ENCODE measurements around the gene PLA2G6. TPM values are rescaled to one million over a fixed set of nuclear protein-coding genes. Genes with fewer than 3 reads are reported as not detected.

Gene PLA2G6
- total RNA-seq, 5 donors from 2014 or later (not counting 1 experiment from before 2014, with no cell fraction given), result 93.6 to 197 (median 162) TPM

DNA sequence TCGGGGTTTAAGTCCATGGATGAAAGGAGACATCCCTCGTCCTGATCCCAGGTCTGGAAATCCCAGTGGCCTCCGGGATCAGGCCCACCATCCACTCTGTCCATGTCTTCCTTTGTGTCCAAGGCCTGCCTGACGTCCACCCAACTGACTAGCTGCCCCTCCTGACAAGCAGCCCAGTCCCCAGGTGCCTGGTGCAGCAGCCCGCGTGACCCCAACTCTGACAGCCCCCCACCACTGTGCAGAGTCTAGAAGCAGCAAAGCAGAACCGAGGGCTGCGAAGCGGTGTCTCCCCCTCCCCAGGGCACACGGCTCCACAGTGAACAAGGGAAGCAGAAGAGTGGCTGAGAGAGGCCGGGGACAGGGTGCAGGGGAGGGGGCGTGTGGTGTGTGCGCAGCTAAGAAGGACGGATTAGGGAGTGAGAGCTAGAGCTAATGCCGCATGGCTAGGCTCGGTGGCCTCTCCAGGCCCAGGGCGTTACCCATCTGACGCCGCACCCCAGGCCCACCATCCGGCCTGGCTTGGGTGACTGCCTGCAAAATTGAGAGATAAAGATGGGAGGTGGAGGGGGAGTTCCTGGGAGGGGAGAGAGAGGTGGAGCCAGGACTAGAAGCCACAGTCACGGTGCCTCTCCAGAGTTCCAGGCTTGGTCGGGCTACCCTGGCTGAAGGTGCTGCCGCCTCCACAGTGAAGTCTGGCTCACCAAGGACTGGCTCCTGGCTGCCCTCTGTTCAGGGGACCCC is 54.5 kb downstream of the PLA2G6 start:
- POLR2A ChIA-PET, result no interaction called here
- DNase-seq, result no peak
- ATAC-seq (replicated peaks in 1 of 4), result no peak
- H3K4me3 Mint-ChIP-seq, result no peak overlapping the region
- Histone ChIP-seq H3K27me3 (replicated peaks in 1 of 2; ENCODE audit: control insufficient read depth in 2 of 2, extremely low read depth in 1 of 2, insufficient read depth in 2 of 2, low read length in 1 of 2) (no peaks in the 10 kb centered on the region), H3K36me3 (ENCODE audit: control insufficient read depth in 2 of 2, extremely low read depth in 1 of 2, insufficient read depth in 1 of 2, low read length in 1 of 2) (peaks cover 23 to 42% of the 10 kb centered on the region in 2 donors), H3K9me3 (no peaks in the 10 kb centered on the region), H3K4me1 (ENCODE audit: control insufficient read depth in 1 of 2, extremely low read depth in 1 of 2, insufficient read depth in 2 of 2, low read length in 2 of 2) (no peaks in the 10 kb centered on the region), H3K4me3 (ENCODE audit: control insufficient read depth in 1 of 2, extremely low read depth in 1 of 2, low read length in 1 of 2) (no peak overlapping the region), H3K27ac (ENCODE audit: low read length) (no peak overlapping the region)
- H3K27ac Mint-ChIP-seq, result no peak overlapping the region
- no peaks in the 10 kb centered on the region for H3K9me3 Mint-ChIP-seq
- WGBS (ENCODE audit: insufficient coverage), result 96% methylated on average over 20 of the region's 23 CpGs
- H3K27me3 Mint-ChIP-seq, result no peaks in the 10 kb centered on the region
- peaks cover 20% of the 10 kb centered on the region for H3K36me3 Mint-ChIP-seq
- no peaks in the 10 kb centered on the region for H3K4me1 Mint-ChIP-seq
- CTCF ChIA-PET, result no interaction called here

DNA sequence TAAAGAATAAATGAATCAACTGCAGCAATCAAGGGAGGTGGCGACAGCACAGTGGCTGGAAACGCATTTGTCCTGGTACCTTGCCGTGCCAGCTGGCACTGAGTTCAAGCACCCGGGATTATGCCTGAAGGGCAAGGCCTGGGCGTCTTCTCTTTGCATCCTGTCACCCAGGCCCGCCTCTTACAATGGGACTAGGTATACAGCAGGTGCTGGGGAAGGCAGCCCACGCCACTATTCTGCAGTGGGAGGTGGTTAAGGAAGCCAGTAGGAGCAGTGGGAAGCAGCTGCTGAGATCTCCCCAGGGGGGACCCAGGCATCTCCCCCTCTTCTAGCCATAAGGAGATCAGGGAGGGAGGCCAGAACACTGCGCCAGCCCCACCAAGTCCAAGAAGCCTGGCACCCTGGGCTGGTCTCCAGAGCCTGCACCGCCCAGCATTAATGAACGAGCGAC is 55.9 kb downstream of the PLA2G6 start:
- 87% methylated on average over 6 of the region's 11 CpGs for WGBS (ENCODE audit: insufficient coverage)
- DNase-seq (no peak), ATAC-seq (replicated peaks in 1 of 4) (no peak)
- Mint-ChIP-seq H3K36me3 (peaks cover 15% of the 10 kb centered on the region), H3K27me3 (no peaks in the 10 kb centered on the region), H3K4me3 (no peak overlapping the region), H3K9me3 (no peaks in the 10 kb centered on the region), H3K4me1 (no peaks in the 10 kb centered on the region), H3K27ac (no peak overlapping the region)
- Histone ChIP-seq H3K4me1 (ENCODE audit: control insufficient read depth in 1 of 2, extremely low read depth in 1 of 2, insufficient read depth in 2 of 2, low read length in 2 of 2) (no peaks in the 10 kb centered on the region), H3K36me3 (ENCODE audit: control insufficient read depth in 2 of 2, extremely low read depth in 1 of 2, insufficient read depth in 1 of 2, low read length in 1 of 2) (peaks cover 23 to 42% of the 10 kb centered on the region in 2 donors), H3K4me3 (ENCODE audit: control insufficient read depth in 1 of 2, extremely low read depth in 1 of 2, low read length in 1 of 2) (no peak overlapping the region), H3K27me3 (replicated peaks in 1 of 2; ENCODE audit: control insufficient read depth in 2 of 2, extremely low read depth in 1 of 2, insufficient read depth in 2 of 2, low read length in 1 of 2) (no peaks in the 10 kb centered on the region), H3K9me3 (no peaks in the 10 kb centered on the region), H3K27ac (ENCODE audit: low read length) (no peak overlapping the region)
- POLR2A ChIA-PET, result no interaction called here
- CTCF ChIA-PET, result no interaction called here

DNA sequence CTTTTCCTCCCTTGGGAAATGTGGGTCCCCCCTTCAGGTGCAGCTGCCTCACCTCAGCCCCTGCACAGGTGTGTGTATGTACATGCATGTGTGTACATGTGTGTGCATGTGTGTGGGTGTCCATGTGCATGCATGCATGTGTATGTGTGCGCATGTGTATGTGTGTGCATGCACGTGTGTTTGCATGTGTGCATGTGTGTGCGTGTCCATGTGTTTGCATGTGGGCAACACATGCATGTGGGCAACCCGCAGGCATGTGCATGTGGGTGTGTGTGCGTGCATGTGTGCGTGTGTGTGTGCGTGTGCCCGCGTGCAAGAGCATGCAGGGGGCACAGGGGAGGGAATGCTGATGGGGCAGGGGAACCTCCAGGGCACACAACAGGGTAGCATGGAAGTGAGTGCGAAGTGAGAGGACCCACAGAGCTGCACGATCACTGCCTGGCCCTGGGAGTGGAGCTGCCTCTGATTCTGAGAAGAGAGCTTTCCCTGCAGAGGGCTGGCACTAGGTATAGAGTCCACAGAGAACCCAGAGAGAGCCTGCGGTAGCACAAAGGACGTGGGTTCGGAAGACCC is 56.5 kb downstream of the PLA2G6 start:
- Histone ChIP-seq H3K36me3 (ENCODE audit: control insufficient read depth in 2 of 2, extremely low read depth in 1 of 2, insufficient read depth in 1 of 2, low read length in 1 of 2) (peaks cover 25 to 42% of the 10 kb centered on the region in 2 donors), H3K27ac (ENCODE audit: low read length) (no peak overlapping the region), H3K4me1 (ENCODE audit: control insufficient read depth in 1 of 2, extremely low read depth in 1 of 2, insufficient read depth in 2 of 2, low read length in 2 of 2) (no peaks in the 10 kb centered on the region), H3K27me3 (replicated peaks in 1 of 2; ENCODE audit: control insufficient read depth in 2 of 2, extremely low read depth in 1 of 2, insufficient read depth in 2 of 2, low read length in 1 of 2) (no peaks in the 10 kb centered on the region), H3K9me3 (no peaks in the 10 kb centered on the region), H3K4me3 (ENCODE audit: control insufficient read depth in 1 of 2, extremely low read depth in 1 of 2, low read length in 1 of 2) (no peak overlapping the region)
- DNase-seq (no peak), ATAC-seq (replicated peaks in 1 of 4) (no peak)
- no peaks in the 10 kb centered on the region for H3K27me3 Mint-ChIP-seq
- peaks cover 15% of the 10 kb centered on the region for H3K36me3 Mint-ChIP-seq
- POLR2A ChIA-PET, result no interaction called here
- no peak overlapping the region for H3K4me3 Mint-ChIP-seq
- no peak overlapping the region for H3K27ac Mint-ChIP-seq
- WGBS (ENCODE audit: insufficient coverage), result 97% methylated on average over 6 of the region's 14 CpGs
- CTCF ChIA-PET, result no interaction called here
- H3K9me3 Mint-ChIP-seq, result no peaks in the 10 kb centered on the region
- no peaks in the 10 kb centered on the region for H3K4me1 Mint-ChIP-seq

DNA sequence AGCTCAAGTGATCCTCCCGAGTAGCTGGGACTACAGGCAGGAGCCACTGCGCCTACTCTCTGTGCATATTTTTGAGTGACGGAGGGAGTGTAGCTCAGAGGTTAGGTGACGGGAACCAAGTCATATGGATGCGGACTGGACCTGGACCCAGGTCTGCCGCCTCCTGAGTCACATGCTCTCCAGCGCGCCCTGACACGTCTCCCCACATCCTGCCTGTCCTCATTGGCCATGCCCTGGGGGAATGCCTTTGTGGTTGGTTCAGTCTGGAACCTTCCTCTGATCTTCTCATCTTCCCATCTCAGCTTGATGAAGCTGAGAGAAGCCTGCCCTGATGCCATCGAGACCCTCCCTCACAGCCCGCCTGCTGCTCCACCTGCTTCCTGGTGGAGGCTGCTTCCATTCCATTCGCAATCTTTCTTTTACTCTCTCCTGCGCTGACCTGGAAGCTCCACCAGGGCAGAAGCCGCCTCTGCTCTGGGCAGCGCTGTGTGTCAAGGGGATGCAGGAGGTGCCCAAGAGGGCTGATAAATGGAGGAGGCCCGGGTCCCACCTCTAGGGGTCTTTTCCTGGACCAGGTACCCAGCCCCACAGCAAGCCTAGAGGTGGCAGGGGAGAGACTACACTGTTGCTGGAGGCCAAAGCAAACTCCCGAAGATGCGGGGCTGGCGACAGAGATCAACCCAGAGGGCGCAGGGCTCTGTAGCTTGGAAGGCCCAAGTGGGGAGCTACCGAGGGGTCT is 57.2 kb downstream of the PLA2G6 start:
- no peaks in the 10 kb centered on the region for H3K9me3 ChIP-seq
- Mint-ChIP-seq H3K36me3 (peaks cover 20% of the 10 kb centered on the region), H3K4me1 (no peaks in the 10 kb centered on the region), H3K4me3 (no peak overlapping the region), H3K27me3 (no peaks in the 10 kb centered on the region), H3K27ac (no peak overlapping the region), H3K9me3 (no peaks in the 10 kb centered on the region)
- ATAC-seq (replicated peaks in 1 of 4) (no peak), DNase-seq (no peak)
- WGBS (ENCODE audit: insufficient coverage), result 88% methylated on average over 15 of the region's 21 CpGs
- no peak overlapping the region for H3K27ac ChIP-seq (ENCODE audit: low read length)
- peaks cover 23 to 36% of the 10 kb centered on the region in 2 donors for H3K36me3 ChIP-seq (ENCODE audit: control insufficient read depth in 2 of 2, extremely low read depth in 1 of 2, insufficient read depth in 1 of 2, low read length in 1 of 2)
- no peak overlapping the region for H3K4me3 ChIP-seq (ENCODE audit: control insufficient read depth in 1 of 2, extremely low read depth in 1 of 2, low read length in 1 of 2)
- CTCF ChIA-PET, result no interaction called here
- no peaks in the 10 kb centered on the region for H3K27me3 ChIP-seq (replicated peaks in 1 of 2; ENCODE audit: control insufficient read depth in 2 of 2, extremely low read depth in 1 of 2, insufficient read depth in 2 of 2, low read length in 1 of 2)
- no peaks in the 10 kb centered on the region for H3K4me1 ChIP-seq (ENCODE audit: control insufficient read depth in 1 of 2, extremely low read depth in 1 of 2, insufficient read depth in 2 of 2, low read length in 2 of 2)
- POLR2A ChIA-PET, result interaction anchor here in 1 of 2 donors (0.5 kb wide), 1 partner anchor 1082 kb away, joined by 8 read pairs; no protein-coding TSS in a partner anchor

DNA sequence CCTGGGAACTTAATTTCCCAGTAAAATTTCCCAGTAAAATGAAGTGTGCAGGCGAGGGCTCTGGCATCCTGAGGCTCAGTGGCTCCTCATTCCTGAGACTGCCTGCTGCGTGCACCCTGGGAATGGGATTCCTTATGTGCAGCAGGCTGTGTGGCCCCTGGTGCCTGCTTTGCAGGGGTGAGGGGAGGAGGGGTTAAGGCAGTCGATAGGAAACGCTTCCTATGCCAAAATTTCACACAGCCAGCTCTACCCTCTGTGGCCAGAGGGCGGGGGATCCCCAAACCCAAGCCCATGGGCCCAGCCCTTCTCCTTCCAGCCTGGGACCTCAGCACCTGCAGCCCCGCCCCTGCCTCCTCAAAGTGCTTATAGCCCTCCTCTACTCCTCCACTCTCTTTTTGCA is 59.0 kb downstream of the PLA2G6 start:
- POLR2A ChIA-PET, result no interaction called here
- CTCF ChIA-PET, result no interaction called here
- Histone ChIP-seq H3K27ac (ENCODE audit: low read length) (no peak overlapping the region), H3K4me1 (ENCODE audit: control insufficient read depth in 1 of 2, extremely low read depth in 1 of 2, insufficient read depth in 2 of 2, low read length in 2 of 2) (no peaks in the 10 kb centered on the region), H3K27me3 (replicated peaks in 1 of 2; ENCODE audit: control insufficient read depth in 2 of 2, extremely low read depth in 1 of 2, insufficient read depth in 2 of 2, low read length in 1 of 2) (no peaks in the 10 kb centered on the region), H3K9me3 (no peaks in the 10 kb centered on the region), H3K36me3 (ENCODE audit: control insufficient read depth in 2 of 2, extremely low read depth in 1 of 2, insufficient read depth in 1 of 2, low read length in 1 of 2) (peaks cover 13 to 18% of the 10 kb centered on the region in 2 donors), H3K4me3 (ENCODE audit: control insufficient read depth in 1 of 2, extremely low read depth in 1 of 2, low read length in 1 of 2) (no peak overlapping the region)
- 86% methylated on average over 2 of the region's 6 CpGs for WGBS (ENCODE audit: insufficient coverage)
- H3K27me3 Mint-ChIP-seq, result no peaks in the 10 kb centered on the region
- H3K36me3 Mint-ChIP-seq, result peaks cover 19% of the 10 kb centered on the region
- ATAC-seq (replicated peaks in 1 of 4), result no peak
- H3K27ac Mint-ChIP-seq, result no peak overlapping the region
- H3K4me1 Mint-ChIP-seq, result no peaks in the 10 kb centered on the region
- no peak for DNase-seq
- H3K4me3 Mint-ChIP-seq, result no peak overlapping the region
- no peaks in the 10 kb centered on the region for H3K9me3 Mint-ChIP-seq

DNA sequence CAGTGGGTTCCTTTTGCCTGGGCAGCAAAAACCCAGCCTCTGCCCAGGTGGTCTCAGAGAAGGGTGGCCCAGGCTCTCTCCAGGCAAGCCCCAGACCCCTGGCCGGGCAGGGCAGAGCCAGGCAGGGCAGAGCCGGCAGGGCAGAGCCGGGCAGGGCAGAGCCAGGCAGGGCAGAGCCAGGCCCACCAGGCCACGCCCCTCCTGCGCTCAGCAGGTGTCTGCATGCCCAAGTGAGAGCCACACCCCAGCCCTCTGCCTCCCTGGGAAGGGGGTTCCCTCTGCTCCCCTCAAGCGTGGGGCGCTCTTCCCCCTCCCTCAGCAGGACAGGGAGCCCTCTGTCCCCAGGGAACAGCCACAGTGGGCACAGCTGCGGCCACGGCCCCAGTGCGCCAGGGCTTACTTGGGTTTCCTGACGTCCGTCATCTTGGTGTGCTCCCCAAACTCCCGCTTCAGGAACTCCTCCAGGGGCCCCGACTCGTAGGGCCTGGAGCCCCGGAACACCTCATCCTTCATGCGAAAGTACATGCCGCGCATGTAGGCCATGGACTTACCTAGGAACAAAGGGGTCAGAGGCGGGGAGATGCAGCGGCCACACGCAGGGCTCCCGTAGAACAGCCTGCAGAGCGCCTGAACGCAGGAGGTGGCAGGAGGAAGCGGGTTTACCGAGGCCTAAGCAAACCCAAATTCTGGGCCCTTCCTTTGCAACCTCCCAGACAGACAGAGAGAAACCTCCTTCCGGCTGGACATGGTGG is 61.1 kb downstream of the PLA2G6 start:
- CTCF ChIA-PET, result no interaction called here

More for the DNA sequence above, 61.1 kb downstream of the PLA2G6 start:
- H3K27ac ChIP-seq (ENCODE audit: low read length), result no peak overlapping the region
- Mint-ChIP-seq H3K4me3 (no peak overlapping the region), H3K27ac (no peak overlapping the region), H3K27me3 (no peaks in the 10 kb centered on the region), H3K9me3 (no peaks in the 10 kb centered on the region), H3K36me3 (peaks cover 10% of the 10 kb centered on the region), H3K4me1 (no peaks in the 10 kb centered on the region)
- H3K9me3 ChIP-seq, result no peaks in the 10 kb centered on the region
- H3K36me3 ChIP-seq (ENCODE audit: control insufficient read depth in 2 of 2, extremely low read depth in 1 of 2, insufficient read depth in 1 of 2, low read length in 1 of 2), result peaks cover 5 to 13% of the 10 kb centered on the region in 2 donors
- no peaks in the 10 kb centered on the region for H3K27me3 ChIP-seq (replicated peaks in 1 of 2; ENCODE audit: control insufficient read depth in 2 of 2, extremely low read depth in 1 of 2, insufficient read depth in 2 of 2, low read length in 1 of 2)
- DNase-seq (no peak), ATAC-seq (replicated peaks in 1 of 4) (no peak)
- POLR2A ChIA-PET, result no interaction called here
- H3K4me1 ChIP-seq (ENCODE audit: control insufficient read depth in 1 of 2, extremely low read depth in 1 of 2, insufficient read depth in 2 of 2, low read length in 2 of 2), result no peaks in the 10 kb centered on the region
- no peak overlapping the region for H3K4me3 ChIP-seq (ENCODE audit: control insufficient read depth in 1 of 2, extremely low read depth in 1 of 2, low read length in 1 of 2)
- WGBS (ENCODE audit: insufficient coverage), result 97% methylated on average over 26 of the region's 28 CpGs
